Esophagus muscularis mucosa (tissue), 4 donors: ENCODE data around the gene EHBP1.

Experiments
- CTCF ChIP-seq, 3 experiments: fragments of 200-600 bp in 2 of 3; fragments of 450-650 bp in 1 of 3; sonication (generic) in 2 of 3; IDR thresholded peaks; one replicate each; pipeline ENCODE4 v1.5.1; 2017 to 2019; ENCODE audit warnings: antibody characterized with exemption in 3 of 3, mild to moderate bottlenecking in 2 of 3, moderate library complexity in 1 of 3
- EP300 ChIP-seq: sonication (generic); formaldehyde crosslinking; IDR thresholded peaks from one replicate; pipeline ENCODE4 v1.6.1; 2017; ENCODE audit warnings: antibody characterized with exemption
- POLR2A ChIP-seq: fragments of 450-650 bp; IDR thresholded peaks from one replicate; pipeline ENCODE4 v1.6.1; 2017; ENCODE audit warnings: antibody characterized with exemption, moderate library complexity, mild to moderate bottlenecking, low read depth
- POLR2AphosphoS5 ChIP-seq, 2 donors: sonication (generic); formaldehyde crosslinking; IDR thresholded peaks; one replicate each; pipeline ENCODE4 v1.6.1; 2017; ENCODE audit warnings: antibody characterized with exemption in 2 of 2

DNA sequence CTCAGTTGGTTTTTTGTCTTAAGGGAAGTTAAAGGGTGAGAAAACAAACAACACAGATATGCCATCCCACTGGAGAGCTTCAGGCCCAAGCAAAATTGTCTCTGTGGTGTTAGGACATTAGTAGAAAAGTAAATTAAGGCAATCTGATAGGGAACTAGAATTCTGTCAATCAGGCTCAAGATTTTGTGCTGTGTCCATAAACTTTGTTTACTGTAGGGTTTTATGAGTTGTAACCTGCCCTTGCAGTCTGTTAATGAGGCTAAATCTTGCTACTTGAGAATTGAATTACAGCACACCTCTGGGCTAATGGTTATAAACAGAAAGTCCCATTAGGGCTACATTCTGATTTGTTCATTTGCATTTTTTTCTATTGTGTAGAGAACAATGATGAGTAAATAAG is 267.1 kb downstream of the EHBP1 start:
- TF ChIP-seq CTCF (IDR thresholded peaks at IDR 0.05) (no peak), POLR2A (no peak), POLR2AphosphoS5 (IDR thresholded peaks at IDR 0.05) (no peak), EP300 (no peak)
